CMK (cell line): ENCODE measurements around the gene CROCC.

Experiments
- DNase-seq: peaks from one replicate; pipeline ENCODE4 v3.0.0-alpha.2; 2010; ENCODE audit warnings: low read depth

The CROCC gene

GRCh38 chr1:16969057-16969611, 47.4 kb downstream of the CROCC start:
- DNase-seq, result no peak

- DNase-seq, result no peak
These were observed 47.9 kb downstream of the CROCC start for GRCh38 chr1:16969651-16970050.

GRCh38 chr1:16970132-16970910, 48.6 kb downstream of the CROCC start:
- no peak for DNase-seq

GRCh38 chr1:16971341-16972188, 49.8 kb downstream of the CROCC start:
- DNase-seq, result no peak

- no peak for DNase-seq
These were observed 50.6 kb downstream of the CROCC start for GRCh38 chr1:16972189-16972895.

GRCh38 chr1:16973215-16973614, 51.5 kb downstream of the CROCC start:
- no peak for DNase-seq

GRCh38 chr1:16975211-16975610, 53.5 kb downstream of the CROCC start:
- no peak for DNase-seq

- no peak for DNase-seq
These were observed 54.1 kb downstream of the CROCC start for GRCh38 chr1:16975838-16976237.

GRCh38 chr1:16976966-16977365, 55.2 kb downstream of the CROCC start:
- no peak for DNase-seq

- no peak for DNase-seq
These were observed 55.6 kb downstream of the CROCC start for GRCh38 chr1:16977377-16977776.

GRCh38 chr1:16978139-16978538, 56.4 kb downstream of the CROCC start:
- no peak for DNase-seq

- DNase-seq, result no peak
These were observed 57.1 kb downstream of the CROCC start for GRCh38 chr1:16978567-16979474.

GRCh38 chr1:16979475-16980327, 58.0 kb downstream of the CROCC start:
- no peak for DNase-seq

GRCh38 chr1:16980473-16981268, 58.9 kb downstream of the CROCC start, which contains the start of gene MFAP2:
TSS of gene MFAP2 (minus strand) at chr1:16980620. CDS start at chr1:16978273, 2,347 bp downstream.
- no peak for DNase-seq

- DNase-seq, result no peak
These were observed 59.6 kb downstream of the CROCC start for GRCh38 chr1:16981269-16981849.

GRCh38 chr1:16982902-16983301, 61.2 kb downstream of the CROCC start:
- DNase-seq, result no peak

- no peak for DNase-seq
These were observed 61.9 kb downstream of the CROCC start for GRCh38 chr1:16983649-16984048.

GRCh38 chr1:16984717-16985116, 63.0 kb downstream of the CROCC start:
- no peak for DNase-seq

- DNase-seq, result no peak
These were observed 64.4 kb downstream of the CROCC start for GRCh38 chr1:16986113-16986512.
